Lower leg skin (tissue), 3 donors: Measurements from ENCODE around the gene GPC5.

Experiments used
- POLR2A ChIP-seq, 2 donors: fragments of 450-650 bp; IDR thresholded peaks; one replicate each; pipeline ENCODE4 v1.6.1; 2016 to 2017; ENCODE audit warnings: antibody characterized with exemption in 2 of 2, mild to moderate bottlenecking in 1 of 2, moderate library complexity in 1 of 2
- TF ChIP-seq, protein P1 (sequence below), 3 donors: fragments of 450-650 bp; IDR thresholded peaks; one replicate each; pipeline ENCODE4 v1.5.1; 2016; ENCODE audit warnings: antibody characterized with exemption in 3 of 3, mild to moderate bottlenecking in 3 of 3, moderate library complexity in 2 of 3

- TF ChIP-seq, protein P1, sequence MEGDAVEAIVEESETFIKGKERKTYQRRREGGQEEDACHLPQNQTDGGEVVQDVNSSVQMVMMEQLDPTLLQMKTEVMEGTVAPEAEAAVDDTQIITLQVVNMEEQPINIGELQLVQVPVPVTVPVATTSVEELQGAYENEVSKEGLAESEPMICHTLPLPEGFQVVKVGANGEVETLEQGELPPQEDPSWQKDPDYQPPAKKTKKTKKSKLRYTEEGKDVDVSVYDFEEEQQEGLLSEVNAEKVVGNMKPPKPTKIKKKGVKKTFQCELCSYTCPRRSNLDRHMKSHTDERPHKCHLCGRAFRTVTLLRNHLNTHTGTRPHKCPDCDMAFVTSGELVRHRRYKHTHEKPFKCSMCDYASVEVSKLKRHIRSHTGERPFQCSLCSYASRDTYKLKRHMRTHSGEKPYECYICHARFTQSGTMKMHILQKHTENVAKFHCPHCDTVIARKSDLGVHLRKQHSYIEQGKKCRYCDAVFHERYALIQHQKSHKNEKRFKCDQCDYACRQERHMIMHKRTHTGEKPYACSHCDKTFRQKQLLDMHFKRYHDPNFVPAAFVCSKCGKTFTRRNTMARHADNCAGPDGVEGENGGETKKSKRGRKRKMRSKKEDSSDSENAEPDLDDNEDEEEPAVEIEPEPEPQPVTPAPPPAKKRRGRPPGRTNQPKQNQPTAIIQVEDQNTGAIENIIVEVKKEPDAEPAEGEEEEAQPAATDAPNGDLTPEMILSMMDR (IDR thresholded peaks at IDR 0.05) = no peak
- no peak for TF ChIP-seq POLR2A (IDR thresholded peaks at IDR 0.05)
Measured at GRCh38 chr13:91553584-91553983, 155.2 kb downstream of the GPC5 start.
